ENCODE data around the gene NLRP8. TPM values are rescaled to one million over a fixed set of nuclear protein-coding genes. Genes with fewer than 3 reads are reported as not detected.
"Not testable (repeated sequence)": the region's sequence is repeated elsewhere in the genome, so short reads cannot be mapped to it uniquely, and the experiment has no call there.

Gene NLRP8
- total RNA-seq, 1 donor from 2014 or later = not detected

DNA sequence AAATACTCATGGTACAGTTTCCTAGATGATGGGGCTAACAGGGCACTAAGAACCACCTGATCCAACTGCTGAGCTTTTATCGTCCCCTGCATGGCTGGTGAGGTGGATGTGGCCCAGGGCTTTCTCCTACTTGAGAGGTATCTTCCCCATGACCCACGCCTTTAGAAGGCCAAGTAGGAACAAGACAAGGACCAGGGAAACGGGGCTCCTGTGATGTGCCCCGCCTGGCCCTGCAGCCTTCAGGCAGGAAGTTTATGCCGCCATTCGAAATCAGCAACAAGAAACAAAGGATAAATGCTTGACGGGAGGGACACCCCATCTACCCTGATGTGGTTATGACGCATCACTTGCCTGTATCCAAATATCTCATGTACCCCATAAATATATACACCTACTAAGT is 19.6 kb upstream of the NLRP8 start:
- Mint-ChIP-seq H3K27me3 (ENCODE audit: unreplicated experiment) (peaks cover 2% of the 10 kb centered on the region), H3K9me3 (ENCODE audit: unreplicated experiment) (peaks cover 31% of the 10 kb centered on the region), H3K4me1 (ENCODE audit: unreplicated experiment) (no peaks in the 10 kb centered on the region), H3K27ac (ENCODE audit: unreplicated experiment) (no peak overlapping the region), H3K36me3 (ENCODE audit: low read depth, unreplicated experiment) (peaks cover 7% of the 10 kb centered on the region), H3K4me3 (ENCODE audit: unreplicated experiment) (no peak overlapping the region)
- no peak for DNase-seq (ENCODE audit: low spot score)
- TF ChIP-seq, protein P1, sequence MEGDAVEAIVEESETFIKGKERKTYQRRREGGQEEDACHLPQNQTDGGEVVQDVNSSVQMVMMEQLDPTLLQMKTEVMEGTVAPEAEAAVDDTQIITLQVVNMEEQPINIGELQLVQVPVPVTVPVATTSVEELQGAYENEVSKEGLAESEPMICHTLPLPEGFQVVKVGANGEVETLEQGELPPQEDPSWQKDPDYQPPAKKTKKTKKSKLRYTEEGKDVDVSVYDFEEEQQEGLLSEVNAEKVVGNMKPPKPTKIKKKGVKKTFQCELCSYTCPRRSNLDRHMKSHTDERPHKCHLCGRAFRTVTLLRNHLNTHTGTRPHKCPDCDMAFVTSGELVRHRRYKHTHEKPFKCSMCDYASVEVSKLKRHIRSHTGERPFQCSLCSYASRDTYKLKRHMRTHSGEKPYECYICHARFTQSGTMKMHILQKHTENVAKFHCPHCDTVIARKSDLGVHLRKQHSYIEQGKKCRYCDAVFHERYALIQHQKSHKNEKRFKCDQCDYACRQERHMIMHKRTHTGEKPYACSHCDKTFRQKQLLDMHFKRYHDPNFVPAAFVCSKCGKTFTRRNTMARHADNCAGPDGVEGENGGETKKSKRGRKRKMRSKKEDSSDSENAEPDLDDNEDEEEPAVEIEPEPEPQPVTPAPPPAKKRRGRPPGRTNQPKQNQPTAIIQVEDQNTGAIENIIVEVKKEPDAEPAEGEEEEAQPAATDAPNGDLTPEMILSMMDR (IDR thresholded peaks at IDR 0.05; ENCODE audit: unreplicated experiment) = no peak

DNA sequence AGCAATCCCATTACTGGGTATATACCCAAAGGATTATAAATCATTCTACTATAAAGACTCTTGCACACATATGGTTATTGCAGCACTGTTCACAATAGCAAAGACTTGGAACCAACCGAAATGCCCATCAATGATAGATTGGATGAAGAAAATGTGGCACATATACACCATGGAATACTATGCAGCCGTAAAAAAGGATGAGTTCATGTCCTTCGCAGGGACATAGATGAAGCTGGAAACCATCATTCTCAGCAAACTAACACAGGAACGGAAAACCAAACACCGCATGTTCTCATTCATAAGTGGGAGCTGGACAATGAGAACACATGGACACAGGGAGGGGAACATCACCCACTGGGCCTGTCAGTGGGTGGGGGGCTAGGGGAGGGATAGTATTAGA is 18.4 kb upstream of the NLRP8 start:
- not testable (repeated sequence) for H3K4me3 Mint-ChIP-seq (ENCODE audit: unreplicated experiment); H3K27ac Mint-ChIP-seq (ENCODE audit: unreplicated experiment); H3K4me1 Mint-ChIP-seq (ENCODE audit: unreplicated experiment); H3K27me3 Mint-ChIP-seq (ENCODE audit: unreplicated experiment); DNase-seq (ENCODE audit: low spot score)
- H3K9me3 Mint-ChIP-seq (ENCODE audit: unreplicated experiment) = peaks cover 37% of the 10 kb centered on the region
- peaks cover 15% of the 10 kb centered on the region for H3K36me3 Mint-ChIP-seq (ENCODE audit: low read depth, unreplicated experiment)

DNA sequence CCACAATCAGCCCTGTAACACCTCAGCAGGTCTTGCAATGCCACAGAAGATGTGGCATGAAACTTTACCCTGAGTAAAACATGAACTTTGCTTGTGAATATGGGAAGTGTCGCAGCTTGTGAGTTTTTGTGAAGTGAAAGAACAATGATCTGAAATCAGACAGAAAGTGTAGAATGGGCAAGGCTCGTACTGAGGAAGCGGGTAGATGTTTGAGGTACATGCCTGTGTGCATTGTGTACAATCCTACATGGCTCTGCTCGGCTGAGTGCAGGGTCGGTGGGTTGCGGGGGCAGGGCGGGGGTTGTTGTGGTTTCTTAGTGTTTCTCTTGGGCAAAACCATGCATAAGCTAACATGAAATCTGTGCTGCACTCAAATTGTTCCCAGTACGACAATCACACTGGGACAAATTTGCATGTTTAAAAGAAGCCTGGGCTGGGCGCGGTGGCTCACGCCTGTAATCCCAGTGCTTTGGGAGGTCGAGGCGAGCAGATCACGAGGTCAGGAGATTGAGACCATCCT is 16.6 kb upstream of the NLRP8 start:
- no peaks in the 10 kb centered on the region for H3K4me1 Mint-ChIP-seq (ENCODE audit: unreplicated experiment)
- no peak overlapping the region for H3K4me3 Mint-ChIP-seq (ENCODE audit: unreplicated experiment)
- H3K27ac Mint-ChIP-seq (ENCODE audit: unreplicated experiment) = no peak overlapping the region
- DNase-seq (ENCODE audit: low spot score) = no peak
- TF ChIP-seq, protein P1 (IDR thresholded peaks at IDR 0.05; ENCODE audit: unreplicated experiment) = no peak
- H3K36me3 Mint-ChIP-seq (ENCODE audit: low read depth, unreplicated experiment) = peaks cover 20% of the 10 kb centered on the region
- H3K27me3 Mint-ChIP-seq (ENCODE audit: unreplicated experiment) = peaks cover 2% of the 10 kb centered on the region
- peaks cover 30% of the 10 kb centered on the region for H3K9me3 Mint-ChIP-seq (ENCODE audit: unreplicated experiment)

DNA sequence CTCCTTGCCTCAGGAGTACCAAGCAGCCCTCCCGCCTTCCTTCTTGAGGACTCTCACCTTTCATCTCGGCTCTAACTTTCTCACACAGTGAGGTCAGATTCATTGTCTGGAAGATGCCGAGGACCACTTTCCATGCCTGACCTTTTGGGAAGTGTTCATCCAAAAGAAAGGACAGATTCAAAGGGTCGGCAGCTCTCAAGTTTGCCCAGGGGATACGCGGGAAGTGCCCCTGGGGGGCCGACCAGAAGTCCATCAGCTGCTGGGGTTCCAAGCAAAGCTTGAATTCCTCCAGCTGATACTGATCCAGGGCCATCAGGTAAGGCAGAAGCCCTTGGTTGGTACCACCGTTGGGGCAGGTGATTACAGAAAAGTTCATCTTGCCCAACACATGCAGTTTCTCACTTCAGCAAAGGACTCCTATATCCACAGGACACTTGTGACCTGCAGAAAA is 15.7 kb upstream of the NLRP8 start, which contains the start of gene NLRP13:
Gene NLRP13, minus strand, starts transcription at position 401 of the 451 bp plus-strand sequence. Its CDS starts 25 bp downstream, at position 376.
- peaks cover 20% of the 10 kb centered on the region for H3K36me3 Mint-ChIP-seq (ENCODE audit: low read depth, unreplicated experiment)
- H3K4me3 Mint-ChIP-seq (ENCODE audit: unreplicated experiment) = peak within 1 kb of the TSS; percentile 15
- no peaks in the 10 kb centered on the region for H3K4me1 Mint-ChIP-seq (ENCODE audit: unreplicated experiment)
- no peak within 1 kb of the TSS for H3K27ac Mint-ChIP-seq (ENCODE audit: unreplicated experiment)
- TF ChIP-seq, protein P1 (IDR thresholded peaks at IDR 0.05; ENCODE audit: unreplicated experiment) = no peak
- no peak for DNase-seq (ENCODE audit: low spot score)
- H3K27me3 Mint-ChIP-seq (ENCODE audit: unreplicated experiment) = peaks cover 2% of the 10 kb centered on the region
- peaks cover 29% of the 10 kb centered on the region for H3K9me3 Mint-ChIP-seq (ENCODE audit: unreplicated experiment)

DNA sequence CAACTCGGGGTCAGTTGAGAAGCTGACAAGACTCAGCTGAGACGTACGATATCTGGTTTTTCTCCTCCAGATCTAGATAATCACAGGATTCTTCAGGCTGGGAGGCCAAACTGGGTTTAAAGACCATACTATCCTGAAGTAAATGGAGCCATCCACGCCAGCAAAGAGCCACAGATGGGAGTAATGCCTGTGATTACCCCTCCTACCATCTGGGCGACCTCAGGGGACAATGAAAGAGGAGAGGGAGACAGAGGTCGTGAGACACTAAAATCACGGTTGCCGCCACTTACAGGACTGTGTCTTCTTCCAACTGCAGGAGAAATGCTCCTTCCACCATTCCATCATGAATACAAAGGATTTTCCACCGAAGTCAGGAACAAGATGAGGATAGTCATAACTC is 12.4 kb upstream of the NLRP8 start:
- Mint-ChIP-seq H3K4me3 (ENCODE audit: unreplicated experiment) (no peak overlapping the region), H3K9me3 (ENCODE audit: unreplicated experiment) (peaks cover 34% of the 10 kb centered on the region), H3K36me3 (ENCODE audit: low read depth, unreplicated experiment) (peaks cover 20% of the 10 kb centered on the region), H3K27ac (ENCODE audit: unreplicated experiment) (no peak overlapping the region), H3K27me3 (ENCODE audit: unreplicated experiment) (peaks cover 6% of the 10 kb centered on the region), H3K4me1 (ENCODE audit: unreplicated experiment) (no peaks in the 10 kb centered on the region)
- no peak for DNase-seq (ENCODE audit: low spot score)
- TF ChIP-seq, protein P1 (IDR thresholded peaks at IDR 0.05; ENCODE audit: unreplicated experiment) = no peak

Data from endothelial cell (in vitro differentiated cells).